Measurements from ENCODE around the gene SLC34A1. TPM values are rescaled to one million over a fixed set of nuclear protein-coding genes. Genes with fewer than 3 reads are reported as not detected.

Gene SLC34A1
- total RNA-seq, 1 donor from 2014 or later, result not detected

- peaks cover 15% of the 10 kb centered on the region for H3K4me1 Mint-ChIP-seq (ENCODE audit: low read depth, unreplicated experiment)
- H3K9me3 Mint-ChIP-seq (ENCODE audit: unreplicated experiment), result peaks cover 23% of the 10 kb centered on the region
- H3K4me3 Mint-ChIP-seq (ENCODE audit: unreplicated experiment), result peak within 1 kb of the TSS; percentile 73
- no peaks in the 10 kb centered on the region for H3K36me3 Mint-ChIP-seq (ENCODE audit: unreplicated experiment)
- peak within 1 kb of the TSS; percentile 71 for H3K27ac Mint-ChIP-seq (ENCODE audit: unreplicated experiment)
- DNase-seq, result peak; percentile 68
- TF ChIP-seq CTCF (IDR thresholded peaks at IDR 0.05; ENCODE audit: partially characterized antibody, unreplicated experiment), result no peak
- H3K27me3 Mint-ChIP-seq (ENCODE audit: unreplicated experiment), result peaks cover 26% of the 10 kb centered on the region
Measured at GRCh38 chr5:177446200-177447065, 62.2 kb downstream of the SLC34A1 start, which contains the start of gene PRR7. Gene PRR7, plus strand, starts transcription at chr5:177446814. Its CDS starts 8,254 bp downstream, at chr5:177455068.

- Mint-ChIP-seq H3K27me3 (ENCODE audit: unreplicated experiment) (peaks cover 28% of the 10 kb centered on the region), H3K36me3 (ENCODE audit: unreplicated experiment) (no peaks in the 10 kb centered on the region), H3K4me1 (ENCODE audit: low read depth, unreplicated experiment) (peaks cover 11% of the 10 kb centered on the region), H3K9me3 (ENCODE audit: unreplicated experiment) (peaks cover 26% of the 10 kb centered on the region), H3K27ac (ENCODE audit: unreplicated experiment) (no peak overlapping the region), H3K4me3 (ENCODE audit: unreplicated experiment) (no peak overlapping the region)
- TF ChIP-seq CTCF (IDR thresholded peaks at IDR 0.05; ENCODE audit: partially characterized antibody, unreplicated experiment), result no peak
- DNase-seq, result peak; percentile 78
Measured at GRCh38 chr5:177447066-177447610, 62.9 kb downstream of the SLC34A1 start.

GRCh38 chr5:177447611-177448243 lies 63.5 kb downstream of the SLC34A1 start:
- H3K27ac Mint-ChIP-seq (ENCODE audit: unreplicated experiment), result no peak overlapping the region
- H3K9me3 Mint-ChIP-seq (ENCODE audit: unreplicated experiment), result peaks cover 28% of the 10 kb centered on the region
- no peaks in the 10 kb centered on the region for H3K36me3 Mint-ChIP-seq (ENCODE audit: unreplicated experiment)
- DNase-seq, result no peak
- H3K4me1 Mint-ChIP-seq (ENCODE audit: low read depth, unreplicated experiment), result peaks cover 11% of the 10 kb centered on the region
- peaks cover 29% of the 10 kb centered on the region for H3K27me3 Mint-ChIP-seq (ENCODE audit: unreplicated experiment)
- H3K4me3 Mint-ChIP-seq (ENCODE audit: unreplicated experiment), result peak overlapping the region; percentile 68
- TF ChIP-seq CTCF (IDR thresholded peaks at IDR 0.05; ENCODE audit: partially characterized antibody, unreplicated experiment), result no peak

Other genes with a start within 250 kb of the SLC34A1 start
- 13.5 TPM for gene RAB24, start 80.7 kb upstream of the SLC34A1 start, total RNA-seq (ENCODE audit: unreplicated experiment)
- gene PRELID1, start 80.6 kb upstream of the SLC34A1 start, total RNA-seq (ENCODE audit: unreplicated experiment), result 88.2 TPM
- 17.3 TPM for gene MXD3, start 72.5 kb upstream of the SLC34A1 start, total RNA-seq (ENCODE audit: unreplicated experiment)
- 75.6 TPM for gene LMAN2, start 32.8 kb upstream of the SLC34A1 start, total RNA-seq (ENCODE audit: unreplicated experiment)
- gene RGS14, start 26.5 kb upstream of the SLC34A1 start, total RNA-seq (ENCODE audit: unreplicated experiment), result 15.9 TPM
- not detected for gene PFN3, start 16.2 kb downstream of the SLC34A1 start, total RNA-seq (ENCODE audit: unreplicated experiment)
- 5.4 TPM for gene F12, start 25.1 kb downstream of the SLC34A1 start, total RNA-seq (ENCODE audit: unreplicated experiment)
- 43.9 TPM for gene GRK6, start 42.2 kb downstream of the SLC34A1 start, total RNA-seq (ENCODE audit: unreplicated experiment)
- 4.1 TPM for gene PRR7, start 62.4 kb downstream of the SLC34A1 start, total RNA-seq (ENCODE audit: unreplicated experiment)
- gene DBN1, start 89.2 kb downstream of the SLC34A1 start, total RNA-seq (ENCODE audit: unreplicated experiment), result 1,261 TPM
- gene PDLIM7, start 113.2 kb downstream of the SLC34A1 start, total RNA-seq (ENCODE audit: unreplicated experiment), result 430 TPM
- gene DOK3, start 125.4 kb downstream of the SLC34A1 start, total RNA-seq (ENCODE audit: unreplicated experiment), result 29.2 TPM
- gene DDX41, start 132.5 kb downstream of the SLC34A1 start, total RNA-seq (ENCODE audit: unreplicated experiment), result 125 TPM
- gene FAM193B, start 170.1 kb downstream of the SLC34A1 start, total RNA-seq (ENCODE audit: unreplicated experiment), result 227 TPM
- 94.6 TPM for gene TMED9, start 207.8 kb downstream of the SLC34A1 start, total RNA-seq (ENCODE audit: unreplicated experiment)
- 29.3 TPM for gene B4GALT7, start 215.7 kb downstream of the SLC34A1 start, total RNA-seq (ENCODE audit: unreplicated experiment)